Loucy (cell line): ENCODE data around the gene MEF2C.

ENCODE experiments used
- H2AFZ ChIP-seq: fragments of 200-600 bp; sonication (generic); 2 replicates; pipeline ENCODE4 v1.6.0; 2016; ENCODE audit warnings: antibody characterized with exemption, mild to moderate bottlenecking, low read length, moderate library complexity
- H3F3A ChIP-seq: fragments of 200-600 bp; 2 replicates; pipeline ENCODE4 v1.6.0; 2016; ENCODE audit warnings: antibody characterized with exemption, low read depth, mild to moderate bottlenecking
- H3K27me3 ChIP-seq: fragments of 200-600 bp; sonication (generic); 2 replicates; pipeline ENCODE4 v1.6.1; 2014; ENCODE audit warnings: low read length, mild to moderate bottlenecking; ENCODE audit not compliant: insufficient read depth, poor library complexity, severe bottlenecking
- H3K36me3 ChIP-seq: fragments of 200-600 bp; sonication (generic); 2 replicates; pipeline ENCODE4 v1.6.1; 2016; ENCODE audit warnings: low read length; ENCODE audit not compliant: insufficient read depth
- H3K4me1 ChIP-seq: fragments of 200-600 bp; sonication (generic); 2 replicates; pipeline ENCODE4 v1.5.1; 2014; ENCODE audit warnings: low read length, mild to moderate bottlenecking; ENCODE audit not compliant: insufficient read depth, poor library complexity, severe bottlenecking
- H3K4me2 ChIP-seq: fragments of 200-600 bp; sonication (generic); 2 replicates; pipeline ENCODE4 v1.6.0; 2014; ENCODE audit warnings: antibody characterized with exemption, low read length, low read depth, mild to moderate bottlenecking; ENCODE audit not compliant: poor library complexity, severe bottlenecking
- H3K4me3 ChIP-seq: fragments of 200-600 bp; sonication (generic); 2 replicates; pipeline ENCODE4 v1.5.1; 2014; ENCODE audit warnings: low read length, mild to moderate bottlenecking, mixed read lengths; ENCODE audit not compliant: poor library complexity, severe bottlenecking
- H3K79me2 ChIP-seq: fragments of 200-600 bp; sonication (generic); 2 replicates; pipeline ENCODE4 v1.6.1; 2014; ENCODE audit warnings: low read length; ENCODE audit not compliant: insufficient read depth
- H3K9ac ChIP-seq: fragments of 200-600 bp; sonication (generic); 2 replicates; pipeline ENCODE4 v1.6.0; 2014; ENCODE audit warnings: mild to moderate bottlenecking, low read depth, low read length, moderate library complexity; ENCODE audit not compliant: poor library complexity, severe bottlenecking
- H3K9me2 ChIP-seq: fragments of 200-600 bp; sonication (generic); replicated peaks from 2 replicates; pipeline ENCODE4 v1.6.1; 2016; ENCODE audit warnings: low read depth, low read length, mixed read lengths
- H3K9me3 ChIP-seq: fragments of 200-600 bp; sonication (generic); 2 replicates; pipeline ENCODE4 v1.6.1; 2014; ENCODE audit warnings: mild to moderate bottlenecking, antibody characterized with exemption, low read length, low read depth; ENCODE audit not compliant: insufficient read depth
- H4K20me1 ChIP-seq: fragments of 200-600 bp; sonication (generic); 2 replicates; pipeline ENCODE4 v1.6.0; 2014; ENCODE audit warnings: antibody characterized with exemption, low read length, mild to moderate bottlenecking; ENCODE audit not compliant: insufficient read depth, poor library complexity, severe bottlenecking
- EZH2phosphoT487 ChIP-seq: fragments of 200-600 bp; IDR thresholded peaks from 2 replicates; pipeline ENCODE4 v1.6.1; 2018; ENCODE audit warnings: antibody characterized with exemption, mild to moderate bottlenecking, moderate library complexity, borderline replicate concordance
- TF ChIP-seq, protein P1 (sequence below): fragments of 200-600 bp; sonication (generic); conservative IDR thresholded peaks from 2 replicates; pipeline ENCODE4 v1.5.1; 2014; ENCODE audit warnings: mild to moderate bottlenecking, antibody characterized with exemption, low read length

Gene MEF2C

GRCh38 chr5:88765798-88766197 lies 117.2 kb downstream of the MEF2C start:
- Histone ChIP-seq H3K9me3 (no peaks in the 10 kb centered on the region), H3K4me2 (no peak overlapping the region), H3K36me3 (no peaks in the 10 kb centered on the region), H4K20me1 (no peaks in the 10 kb centered on the region), H3K4me3 (no peak overlapping the region), H3K79me2 (no peaks in the 10 kb centered on the region), H3K27me3 (no peaks in the 10 kb centered on the region), H2AFZ (no peak overlapping the region), H3F3A (no peaks in the 10 kb centered on the region), H3K4me1 (peaks cover 13% of the 10 kb centered on the region), H3K9me2 (no peaks in the 10 kb centered on the region), H3K9ac (no peak overlapping the region)
- TF ChIP-seq EZH2phosphoT487: no peak
- TF ChIP-seq, protein P1, sequence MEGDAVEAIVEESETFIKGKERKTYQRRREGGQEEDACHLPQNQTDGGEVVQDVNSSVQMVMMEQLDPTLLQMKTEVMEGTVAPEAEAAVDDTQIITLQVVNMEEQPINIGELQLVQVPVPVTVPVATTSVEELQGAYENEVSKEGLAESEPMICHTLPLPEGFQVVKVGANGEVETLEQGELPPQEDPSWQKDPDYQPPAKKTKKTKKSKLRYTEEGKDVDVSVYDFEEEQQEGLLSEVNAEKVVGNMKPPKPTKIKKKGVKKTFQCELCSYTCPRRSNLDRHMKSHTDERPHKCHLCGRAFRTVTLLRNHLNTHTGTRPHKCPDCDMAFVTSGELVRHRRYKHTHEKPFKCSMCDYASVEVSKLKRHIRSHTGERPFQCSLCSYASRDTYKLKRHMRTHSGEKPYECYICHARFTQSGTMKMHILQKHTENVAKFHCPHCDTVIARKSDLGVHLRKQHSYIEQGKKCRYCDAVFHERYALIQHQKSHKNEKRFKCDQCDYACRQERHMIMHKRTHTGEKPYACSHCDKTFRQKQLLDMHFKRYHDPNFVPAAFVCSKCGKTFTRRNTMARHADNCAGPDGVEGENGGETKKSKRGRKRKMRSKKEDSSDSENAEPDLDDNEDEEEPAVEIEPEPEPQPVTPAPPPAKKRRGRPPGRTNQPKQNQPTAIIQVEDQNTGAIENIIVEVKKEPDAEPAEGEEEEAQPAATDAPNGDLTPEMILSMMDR: no peak

GRCh38 chr5:88765171-88765570 lies 117.8 kb downstream of the MEF2C start:
- H3K9me2 ChIP-seq: no peaks in the 10 kb centered on the region
- no peaks in the 10 kb centered on the region for H3K27me3 ChIP-seq
- peaks cover 19% of the 10 kb centered on the region for H3K4me1 ChIP-seq
- no peak overlapping the region for H2AFZ ChIP-seq
- H3K9me3 ChIP-seq: no peaks in the 10 kb centered on the region
- H3K4me3 ChIP-seq: no peak overlapping the region
- no peaks in the 10 kb centered on the region for H3K79me2 ChIP-seq
- H3F3A ChIP-seq: no peaks in the 10 kb centered on the region
- H3K9ac ChIP-seq: no peak overlapping the region
- H3K36me3 ChIP-seq: no peaks in the 10 kb centered on the region
- H3K4me2 ChIP-seq: no peak overlapping the region
- no peaks in the 10 kb centered on the region for H4K20me1 ChIP-seq
- TF ChIP-seq, protein P1: no peak
- TF ChIP-seq EZH2phosphoT487: no peak

DNA sequence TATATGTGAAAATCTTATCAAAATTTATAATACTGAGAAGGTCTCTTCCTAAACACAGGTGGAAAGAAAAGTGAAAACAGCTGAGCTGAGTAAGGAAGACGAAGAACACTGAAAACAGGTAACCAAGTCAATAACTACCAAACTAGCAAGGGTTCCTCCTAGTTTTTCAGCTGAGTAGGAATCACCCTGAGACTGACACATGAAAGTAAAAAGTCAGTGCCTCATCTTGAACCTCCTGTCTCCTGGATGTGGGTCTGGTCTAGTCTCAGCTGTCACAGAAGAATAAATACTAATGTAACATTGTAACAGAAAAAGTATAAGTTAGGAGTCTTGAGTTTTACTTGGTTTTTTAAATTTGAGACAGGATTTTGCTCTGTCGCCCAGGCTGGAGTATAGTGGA lies 121.0 kb downstream of the MEF2C start:
- Histone ChIP-seq H3K36me3 (no peaks in the 10 kb centered on the region), H3K9ac (no peak overlapping the region), H3K4me3 (no peak overlapping the region), H3K27me3 (no peaks in the 10 kb centered on the region), H3K9me2 (no peaks in the 10 kb centered on the region), H2AFZ (no peak overlapping the region), H3K79me2 (no peaks in the 10 kb centered on the region), H3F3A (no peaks in the 10 kb centered on the region), H4K20me1 (no peaks in the 10 kb centered on the region), H3K4me2 (no peak overlapping the region), H3K9me3 (no peaks in the 10 kb centered on the region), H3K4me1 (peaks cover 27% of the 10 kb centered on the region)
- no peak for TF ChIP-seq EZH2phosphoT487
- TF ChIP-seq, protein P1: no peak
